Lower leg skin (tissue), 3 donors: Measurements from ENCODE around the gene COL27A1.

Source experiments
- POLR2A ChIP-seq, 2 donors: fragments of 450-650 bp; IDR thresholded peaks; one replicate each; pipeline ENCODE4 v1.6.1; 2016 to 2017; ENCODE audit warnings: antibody characterized with exemption in 2 of 2, mild to moderate bottlenecking in 1 of 2, moderate library complexity in 1 of 2
- TF ChIP-seq, protein P1 (sequence below), 3 donors: fragments of 450-650 bp; IDR thresholded peaks; one replicate each; pipeline ENCODE4 v1.5.1; 2016; ENCODE audit warnings: antibody characterized with exemption in 3 of 3, mild to moderate bottlenecking in 3 of 3, moderate library complexity in 2 of 3

DNA sequence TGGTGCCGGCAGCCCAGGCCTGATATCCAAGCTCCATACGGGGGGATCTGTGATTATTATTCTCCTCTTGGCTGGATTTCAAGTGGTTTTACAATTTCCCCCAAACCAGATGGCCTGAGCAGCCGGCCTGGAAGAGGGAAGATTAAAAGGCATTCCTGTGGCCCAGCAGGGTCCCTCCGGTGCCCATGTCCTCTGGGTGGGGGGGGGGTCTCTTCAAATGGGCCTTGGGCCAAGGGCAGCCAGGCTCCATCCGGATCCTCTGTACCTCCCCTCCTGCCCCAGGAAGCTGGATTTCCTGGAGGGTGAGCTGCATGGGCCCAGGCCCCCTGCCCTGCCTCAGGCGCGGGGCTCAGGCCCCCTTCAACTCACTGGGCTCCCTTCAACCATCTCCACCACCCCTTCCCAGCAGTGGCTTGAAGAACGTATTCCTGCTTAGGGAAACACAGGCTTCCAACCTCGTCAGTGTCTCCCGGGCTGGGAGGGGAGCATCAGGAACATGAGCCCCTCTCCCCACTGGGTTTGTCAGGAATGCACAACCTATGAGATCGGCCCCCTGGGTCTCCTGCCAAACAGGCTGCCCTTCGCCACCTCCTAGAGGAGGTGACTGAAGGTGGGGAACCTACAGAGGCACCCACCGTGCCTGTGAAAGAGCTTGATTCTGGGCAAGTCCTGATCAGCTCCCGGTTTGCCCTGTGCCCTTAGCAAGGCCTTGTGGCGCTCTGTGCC is 104.6 kb downstream of the COL27A1 start:
- TF ChIP-seq, protein P1, sequence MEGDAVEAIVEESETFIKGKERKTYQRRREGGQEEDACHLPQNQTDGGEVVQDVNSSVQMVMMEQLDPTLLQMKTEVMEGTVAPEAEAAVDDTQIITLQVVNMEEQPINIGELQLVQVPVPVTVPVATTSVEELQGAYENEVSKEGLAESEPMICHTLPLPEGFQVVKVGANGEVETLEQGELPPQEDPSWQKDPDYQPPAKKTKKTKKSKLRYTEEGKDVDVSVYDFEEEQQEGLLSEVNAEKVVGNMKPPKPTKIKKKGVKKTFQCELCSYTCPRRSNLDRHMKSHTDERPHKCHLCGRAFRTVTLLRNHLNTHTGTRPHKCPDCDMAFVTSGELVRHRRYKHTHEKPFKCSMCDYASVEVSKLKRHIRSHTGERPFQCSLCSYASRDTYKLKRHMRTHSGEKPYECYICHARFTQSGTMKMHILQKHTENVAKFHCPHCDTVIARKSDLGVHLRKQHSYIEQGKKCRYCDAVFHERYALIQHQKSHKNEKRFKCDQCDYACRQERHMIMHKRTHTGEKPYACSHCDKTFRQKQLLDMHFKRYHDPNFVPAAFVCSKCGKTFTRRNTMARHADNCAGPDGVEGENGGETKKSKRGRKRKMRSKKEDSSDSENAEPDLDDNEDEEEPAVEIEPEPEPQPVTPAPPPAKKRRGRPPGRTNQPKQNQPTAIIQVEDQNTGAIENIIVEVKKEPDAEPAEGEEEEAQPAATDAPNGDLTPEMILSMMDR (IDR thresholded peaks at IDR 0.05) = no peak
- TF ChIP-seq POLR2A (IDR thresholded peaks at IDR 0.05) = no peak
